ENCODE results near the gene PDZRN3. TPM values are rescaled to one million over a fixed set of nuclear protein-coding genes. Genes with fewer than 3 reads are reported as not detected.

Gene PDZRN3
- total and polyA plus RNA-seq, 2 of the 13 experiments (the other 11 are each of a cell fraction or from before 2014, with no cell fraction given), result not detected

DNA sequence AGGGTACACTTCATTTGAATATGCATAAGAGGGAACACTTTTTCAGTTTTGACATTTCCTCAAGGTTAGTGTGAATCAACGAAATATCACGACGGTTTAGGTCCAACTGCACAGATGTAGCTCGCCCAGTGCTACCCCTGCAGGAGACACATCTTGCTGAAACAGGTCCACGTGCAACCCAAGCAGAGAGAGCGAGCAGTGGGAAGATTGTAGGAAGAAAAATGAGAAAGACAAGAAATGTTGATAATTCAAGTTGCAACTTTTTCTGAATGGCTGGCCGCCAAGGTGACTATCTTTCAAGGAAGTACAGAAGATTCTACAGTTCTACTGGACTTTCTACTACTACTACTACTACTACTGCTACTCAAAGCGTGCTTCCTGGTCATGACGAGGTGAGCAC, 231.7 kb downstream of the PDZRN3 start:
- in situ Hi-C loops (cut with HindIII; ENCODE audit: extremely low pct_ligation_motif_present, low pct_unique_long_range_greater_than_20kb) (no loop called here), intact Hi-C loops (cut with micrococcal nuclease; ENCODE audit: unreplicated experiment) (no loop called here)
- H3K9me3 ChIP-seq (ENCODE audit: low read length), result no peaks in the 10 kb centered on the region
- FAIRE-seq, result no peak
- H3K27me3 ChIP-seq (ENCODE audit: control insufficient read depth in 1 of 2, insufficient read depth in 2 of 2, low read length in 2 of 2), result no peaks in the 10 kb centered on the region
- no peak for ATAC-seq
- TF ChIP-seq, protein P1, sequence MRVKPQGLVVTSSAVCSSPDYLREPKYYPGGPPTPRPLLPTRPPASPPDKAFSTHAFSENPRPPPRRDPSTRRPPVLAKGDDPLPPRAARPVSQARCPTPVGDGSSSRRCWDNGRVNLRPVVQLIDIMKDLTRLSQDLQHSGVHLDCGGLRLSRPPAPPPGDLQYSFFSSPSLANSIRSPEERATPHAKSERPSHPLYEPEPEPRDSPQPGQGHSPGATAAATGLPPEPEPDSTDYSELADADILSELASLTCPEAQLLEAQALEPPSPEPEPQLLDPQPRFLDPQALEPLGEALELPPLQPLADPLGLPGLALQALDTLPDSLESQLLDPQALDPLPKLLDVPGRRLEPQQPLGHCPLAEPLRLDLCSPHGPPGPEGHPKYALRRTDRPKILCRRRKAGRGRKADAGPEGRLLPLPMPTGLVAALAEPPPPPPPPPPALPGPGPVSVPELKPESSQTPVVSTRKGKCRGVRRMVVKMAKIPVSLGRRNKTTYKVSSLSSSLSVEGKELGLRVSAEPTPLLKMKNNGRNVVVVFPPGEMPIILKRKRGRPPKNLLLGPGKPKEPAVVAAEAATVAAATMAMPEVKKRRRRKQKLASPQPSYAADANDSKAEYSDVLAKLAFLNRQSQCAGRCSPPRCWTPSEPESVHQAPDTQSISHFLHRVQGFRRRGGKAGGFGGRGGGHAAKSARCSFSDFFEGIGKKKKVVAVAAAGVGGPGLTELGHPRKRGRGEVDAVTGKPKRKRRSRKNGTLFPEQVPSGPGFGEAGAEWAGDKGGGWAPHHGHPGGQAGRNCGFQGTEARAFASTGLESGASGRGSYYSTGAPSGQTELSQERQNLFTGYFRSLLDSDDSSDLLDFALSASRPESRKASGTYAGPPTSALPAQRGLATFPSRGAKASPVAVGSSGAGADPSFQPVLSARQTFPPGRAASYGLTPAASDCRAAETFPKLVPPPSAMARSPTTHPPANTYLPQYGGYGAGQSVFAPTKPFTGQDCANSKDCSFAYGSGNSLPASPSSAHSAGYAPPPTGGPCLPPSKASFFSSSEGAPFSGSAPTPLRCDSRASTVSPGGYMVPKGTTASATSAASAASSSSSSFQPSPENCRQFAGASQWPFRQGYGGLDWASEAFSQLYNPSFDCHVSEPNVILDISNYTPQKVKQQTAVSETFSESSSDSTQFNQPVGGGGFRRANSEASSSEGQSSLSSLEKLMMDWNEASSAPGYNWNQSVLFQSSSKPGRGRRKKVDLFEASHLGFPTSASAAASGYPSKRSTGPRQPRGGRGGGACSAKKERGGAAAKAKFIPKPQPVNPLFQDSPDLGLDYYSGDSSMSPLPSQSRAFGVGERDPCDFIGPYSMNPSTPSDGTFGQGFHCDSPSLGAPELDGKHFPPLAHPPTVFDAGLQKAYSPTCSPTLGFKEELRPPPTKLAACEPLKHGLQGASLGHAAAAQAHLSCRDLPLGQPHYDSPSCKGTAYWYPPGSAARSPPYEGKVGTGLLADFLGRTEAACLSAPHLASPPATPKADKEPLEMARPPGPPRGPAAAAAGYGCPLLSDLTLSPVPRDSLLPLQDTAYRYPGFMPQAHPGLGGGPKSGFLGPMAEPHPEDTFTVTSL (CRISPR knock-in tag; IDR thresholded peaks at IDR 0.05; ENCODE audit: borderline replicate concordance), result no peak
- TF ChIP-seq ARNT (IDR thresholded peaks at IDR 0.05) (no peak), ZBTB8A (CRISPR knock-in tag; IDR thresholded peaks at IDR 0.05; ENCODE audit: borderline replicate concordance, low read depth) (no peak), TCF7 (IDR thresholded peaks at IDR 0.05; ENCODE audit: low read depth) (no peak), ZNF136 (CRISPR knock-in tag; IDR thresholded peaks at IDR 0.05; ENCODE audit: low read depth) (no peak), ZNF256 (CRISPR knock-in tag; conservative IDR thresholded peaks at IDR 0.05) (no peak), XRCC5 (optimal IDR thresholded peaks at IDR 0.05; ENCODE audit: low read length) (no peak), EZH2 (conservative IDR thresholded peaks at IDR 0.05; ENCODE audit: low read depth, low read length) (no peak), KAT8 (CRISPR knock-in tag; IDR thresholded peaks at IDR 0.05) (no peak), CERS6 (CRISPR knock-in tag; IDR thresholded peaks at IDR 0.05) (no peak), ZKSCAN5 (CRISPR knock-in tag; IDR thresholded peaks at IDR 0.05) (no peak)
- no peak overlapping the region for H3K9ac ChIP-seq (ENCODE audit: insufficient read depth, low read depth, low read length)
- H3K36me3 ChIP-seq (replicated peaks in 1 of 2; ENCODE audit: control insufficient read depth in 1 of 2, insufficient read depth in 2 of 2, low read length in 2 of 2), result no peaks in the 10 kb centered on the region
- ChIA-PET POLR2A (no interaction called here), CTCF (ENCODE audit: low intra/inter-chr PET ratio, low total read pairs) (no interaction called here)
- H3K79me2 ChIP-seq (ENCODE audit: insufficient read depth, low read length), result no peaks in the 10 kb centered on the region
- no peak overlapping the region for H3K27ac ChIP-seq (ENCODE audit: extremely low read length, insufficient read depth, low read length)
- H4K20me1 ChIP-seq (ENCODE audit: insufficient read depth, low read length), result no peaks in the 10 kb centered on the region
- no peak overlapping the region for H2AFZ ChIP-seq (ENCODE audit: low read length)
- H3K4me3 ChIP-seq (replicated peaks in 1 of 3; ENCODE audit: insufficient read depth in 1 of 3, low read depth in 2 of 3, low read length in 3 of 3), result no peak overlapping the region
- H3K4me1 ChIP-seq (ENCODE audit: insufficient read depth, low read length), result no peaks in the 10 kb centered on the region
- H3K4me2 ChIP-seq (ENCODE audit: low read depth, low read length), result no peak overlapping the region
- no peak for DNase-seq (ENCODE audit: low spot score)
- no TSS peak for BruUV-seq (replicated peaks)
- 35% methylated on average over 9 of the region's 9 CpGs for whole genome bisulfite sequencing (ENCODE audit: low lambda C conversion rate)

Data from HepG2 (cell line).